ENCODE results near the gene KIAA0753.

DNA sequence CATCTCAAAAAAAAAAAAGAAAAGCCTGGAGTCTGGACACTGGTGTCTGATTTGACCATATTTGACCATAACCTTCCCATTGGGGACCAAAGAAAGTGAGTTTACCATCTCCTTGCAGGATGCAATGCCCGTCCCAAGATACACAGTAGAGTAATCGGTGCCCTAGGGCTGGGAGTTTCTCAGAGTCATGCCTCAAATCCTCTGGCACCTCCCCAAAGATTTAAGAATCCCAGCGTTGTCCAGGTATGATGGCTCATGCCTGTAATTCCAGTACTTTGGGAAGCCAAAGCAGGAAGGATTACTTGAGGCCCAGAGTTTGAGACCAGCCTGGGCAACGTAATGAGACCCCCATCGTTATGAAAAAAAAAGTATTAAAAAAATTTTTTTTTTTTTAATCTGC, 89.2 kb downstream of the KIAA0753 start:
- TF ChIP-seq, protein P1, sequence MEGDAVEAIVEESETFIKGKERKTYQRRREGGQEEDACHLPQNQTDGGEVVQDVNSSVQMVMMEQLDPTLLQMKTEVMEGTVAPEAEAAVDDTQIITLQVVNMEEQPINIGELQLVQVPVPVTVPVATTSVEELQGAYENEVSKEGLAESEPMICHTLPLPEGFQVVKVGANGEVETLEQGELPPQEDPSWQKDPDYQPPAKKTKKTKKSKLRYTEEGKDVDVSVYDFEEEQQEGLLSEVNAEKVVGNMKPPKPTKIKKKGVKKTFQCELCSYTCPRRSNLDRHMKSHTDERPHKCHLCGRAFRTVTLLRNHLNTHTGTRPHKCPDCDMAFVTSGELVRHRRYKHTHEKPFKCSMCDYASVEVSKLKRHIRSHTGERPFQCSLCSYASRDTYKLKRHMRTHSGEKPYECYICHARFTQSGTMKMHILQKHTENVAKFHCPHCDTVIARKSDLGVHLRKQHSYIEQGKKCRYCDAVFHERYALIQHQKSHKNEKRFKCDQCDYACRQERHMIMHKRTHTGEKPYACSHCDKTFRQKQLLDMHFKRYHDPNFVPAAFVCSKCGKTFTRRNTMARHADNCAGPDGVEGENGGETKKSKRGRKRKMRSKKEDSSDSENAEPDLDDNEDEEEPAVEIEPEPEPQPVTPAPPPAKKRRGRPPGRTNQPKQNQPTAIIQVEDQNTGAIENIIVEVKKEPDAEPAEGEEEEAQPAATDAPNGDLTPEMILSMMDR (IDR thresholded peaks at IDR 0.05) = no peak
- TF ChIP-seq POLR2A (IDR thresholded peaks at IDR 0.05) (no peak), POLR2AphosphoS5 (IDR thresholded peaks at IDR 0.05) (no peak), EP300 (IDR thresholded peaks at IDR 0.05) (no peak)
